Smooth muscle cell (in vitro differentiated cells): Measurements from ENCODE around the gene SYNPR. TPM values are rescaled to one million over a fixed set of nuclear protein-coding genes. Genes with fewer than 3 reads are reported as not detected.

Source experiments
- DNase-seq: peaks from one replicate; lab custom pipeline; 2025; ENCODE audit not compliant: unreplicated experiment; lab: John Stamatoyannopoulos, UW
- H2AFZ ChIP-seq: fragments of 200-600 bp; sonication (generic); 2 replicates; pipeline ENCODE4 v1.6.0; 2016; ENCODE audit warnings: antibody characterized with exemption, low read depth, mild to moderate bottlenecking
- H3F3A ChIP-seq: fragments of 200-600 bp; sonication (generic); 2 replicates; pipeline ENCODE4 v1.6.0; 2017; ENCODE audit warnings: antibody characterized with exemption, low read depth
- H3K27ac ChIP-seq: fragments of 200-600 bp; sonication (generic); 2 replicates; pipeline ENCODE4 v1.5.1; 2016; ENCODE audit warnings: low read depth, mild to moderate bottlenecking
- H3K27me3 ChIP-seq: fragments of 200-600 bp; sonication (generic); 2 replicates; pipeline ENCODE4 v1.6.1; 2016; ENCODE audit warnings: low read depth, mild to moderate bottlenecking
- H3K36me3 ChIP-seq: fragments of 200-600 bp; sonication (generic); 2 replicates; pipeline ENCODE4 v1.5.1; 2016; ENCODE audit warnings: low read depth
- H3K4me1 ChIP-seq: fragments of 200-600 bp; sonication (generic); 2 replicates; pipeline ENCODE4 v1.5.1; 2016; ENCODE audit warnings: low read depth
- H3K4me2 ChIP-seq: fragments of 200-600 bp; sonication (generic); 2 replicates; pipeline ENCODE4 v1.6.0; 2016; ENCODE audit warnings: mild to moderate bottlenecking
- H3K4me3 ChIP-seq: fragments of 200-600 bp; sonication (generic); 2 replicates; pipeline ENCODE4 v1.5.1; 2016; ENCODE audit warnings: mild to moderate bottlenecking
- H3K79me2 ChIP-seq: fragments of 200-600 bp; sonication (generic); 2 replicates; pipeline ENCODE4 v1.6.0; 2016; ENCODE audit warnings: low read depth, mild to moderate bottlenecking
- H3K9ac ChIP-seq: fragments of 200-600 bp; sonication (generic); 2 replicates; pipeline ENCODE4 v1.6.0; 2016; ENCODE audit warnings: low read depth
- H3K9me3 ChIP-seq: fragments of 200-600 bp; sonication (generic); replicated peaks from 2 replicates; pipeline ENCODE4 v1.5.1; 2016; ENCODE audit warnings: low read depth
- H4K20me1 ChIP-seq: fragments of 200-600 bp; sonication (generic); 2 replicates; pipeline ENCODE4 v1.6.0; 2016; ENCODE audit warnings: low read depth
- CTCF ChIP-seq: fragments of 200-600 bp; sonication (generic); IDR thresholded peaks from 2 replicates; pipeline ENCODE4 v1.5.1; 2017; ENCODE audit warnings: borderline replicate concordance, mild to moderate bottlenecking, antibody characterized with exemption; ENCODE audit not compliant: insufficient read depth, poor library complexity, severe bottlenecking
- WGBS: methylation state at CpG from one replicate; pipeline ENCODE4 v1.1.7; 2016; ENCODE audit warnings: low lambda C conversion rate; 5-methylcytosine and 5-hydroxymethylcytosine counted together
- polyA plus RNA-seq: library from polyadenylated mRNA; unstranded; fragments of >200 nt; fragmentation: Nextera tagmentation; extraction: Ambion mirVana; gene quantifications from 2 replicates; pipeline ENCODE4 v1.2.1, GENCODE V29; 2016
- small RNA-seq: library from RNA; depleted of rRNA; stranded (forward); fragments of <200 nt; gene quantifications from one replicate; pipeline ENCODE3, GENCODE V24; 2014
- total RNA-seq: library from RNA; depleted of rRNA; stranded (reverse); fragments of >200 nt; gene quantifications from 2 replicates; pipeline ENCODE4 v1.2.3, GENCODE V29; 2014

SYNPR gene
- total and polyA plus RNA-seq, 2 experiments from 2014 or later: not detected

- no peak overlapping the region for H3K4me3 ChIP-seq
- no peak for DNase-seq
- no peaks in the 10 kb centered on the region for H3K36me3 ChIP-seq
- no peaks in the 10 kb centered on the region for H3K9me3 ChIP-seq
- H3K4me1 ChIP-seq: no peaks in the 10 kb centered on the region
- H3K27ac ChIP-seq: no peak overlapping the region
- no peak for TF ChIP-seq CTCF
- no peak overlapping the region for H3K9ac ChIP-seq
- 79% methylated on average over 6 of the region's 6 CpGs for WGBS
- no peak overlapping the region for H2AFZ ChIP-seq
- H3K79me2 ChIP-seq: no peaks in the 10 kb centered on the region
- no peaks in the 10 kb centered on the region for H3F3A ChIP-seq
- no peaks in the 10 kb centered on the region for H3K27me3 ChIP-seq
- no peaks in the 10 kb centered on the region for H4K20me1 ChIP-seq
- H3K4me2 ChIP-seq: no peak overlapping the region
These were observed 378.7 kb downstream of the SYNPR start for GRCh38 chr3:63656786-63657185.

- no peak overlapping the region for H3K9ac ChIP-seq
- no peaks in the 10 kb centered on the region for H3K4me1 ChIP-seq
- H4K20me1 ChIP-seq: no peaks in the 10 kb centered on the region
- H3K79me2 ChIP-seq: no peaks in the 10 kb centered on the region
- no peaks in the 10 kb centered on the region for H3K9me3 ChIP-seq
- no peak overlapping the region for H3K27ac ChIP-seq
- no peaks in the 10 kb centered on the region for H3K36me3 ChIP-seq
- no peak overlapping the region for H3K4me3 ChIP-seq
- no peak for DNase-seq
- H3F3A ChIP-seq: no peaks in the 10 kb centered on the region
- peak; percentile 36 for TF ChIP-seq CTCF
- H3K4me2 ChIP-seq: no peak overlapping the region
- 75% methylated on average over 1 of the region's 1 CpG for WGBS
- no peaks in the 10 kb centered on the region for H3K27me3 ChIP-seq
- H2AFZ ChIP-seq: no peak overlapping the region
These were observed 383.1 kb downstream of the SYNPR start for GRCh38 chr3:63661242-63661641.

- Histone ChIP-seq H3K27ac (no peak overlapping the region), H3K9me3 (no peaks in the 10 kb centered on the region), H4K20me1 (no peaks in the 10 kb centered on the region), H3F3A (no peaks in the 10 kb centered on the region), H3K4me3 (no peak overlapping the region), H3K9ac (no peak overlapping the region), H2AFZ (no peak overlapping the region), H3K4me1 (no peaks in the 10 kb centered on the region), H3K79me2 (no peaks in the 10 kb centered on the region), H3K27me3 (no peaks in the 10 kb centered on the region), H3K4me2 (no peak overlapping the region), H3K36me3 (no peaks in the 10 kb centered on the region)
- DNase-seq: no peak
- TF ChIP-seq CTCF: no peak
- WGBS: 77% methylated on average over 4 of the region's 4 CpGs
These were observed 383.9 kb downstream of the SYNPR start for GRCh38 chr3:63662011-63662410.

- Histone ChIP-seq H3K4me3 (no peak overlapping the region), H3K79me2 (no peaks in the 10 kb centered on the region), H4K20me1 (no peaks in the 10 kb centered on the region), H3K27ac (no peak overlapping the region), H3K4me1 (no peaks in the 10 kb centered on the region), H3K36me3 (no peaks in the 10 kb centered on the region), H3F3A (no peaks in the 10 kb centered on the region), H3K9me3 (no peaks in the 10 kb centered on the region), H2AFZ (no peak overlapping the region), H3K27me3 (no peaks in the 10 kb centered on the region), H3K9ac (no peak overlapping the region), H3K4me2 (no peak overlapping the region)
- no peak for DNase-seq
- TF ChIP-seq CTCF: no peak
These were observed 384.4 kb downstream of the SYNPR start for GRCh38 chr3:63662500-63662899.

Small RNA genes lying within 50 kb of the gene (small RNA-seq; reads per million reads assigned to genes)
- 0.16 reads per million for gene RNA5SP134
